Hindlimb muscle (tissue), 1 donor: Measurements from ENCODE around the gene SENP5. TPM values are rescaled to one million over a fixed set of nuclear protein-coding genes. Genes with fewer than 3 reads are reported as not detected.
"Not testable (repeated sequence)": the region's sequence is repeated elsewhere in the genome, so short reads cannot be mapped to it uniquely, and the experiment has no call there.

Source experiments
- DNase-seq: peaks from one replicate; pipeline ENCODE4 v3.0.0-alpha.2; 2013
- polyA plus RNA-seq: library from polyadenylated mRNA; unstranded; fragments of 120-200 nt; gene quantifications from one replicate; pipeline ENCODE4 v1.2.1, GENCODE V29; 2013; ENCODE audit not compliant: insufficient read length

The SENP5 gene
- 19.0 TPM for polyA plus RNA-seq

DNA sequence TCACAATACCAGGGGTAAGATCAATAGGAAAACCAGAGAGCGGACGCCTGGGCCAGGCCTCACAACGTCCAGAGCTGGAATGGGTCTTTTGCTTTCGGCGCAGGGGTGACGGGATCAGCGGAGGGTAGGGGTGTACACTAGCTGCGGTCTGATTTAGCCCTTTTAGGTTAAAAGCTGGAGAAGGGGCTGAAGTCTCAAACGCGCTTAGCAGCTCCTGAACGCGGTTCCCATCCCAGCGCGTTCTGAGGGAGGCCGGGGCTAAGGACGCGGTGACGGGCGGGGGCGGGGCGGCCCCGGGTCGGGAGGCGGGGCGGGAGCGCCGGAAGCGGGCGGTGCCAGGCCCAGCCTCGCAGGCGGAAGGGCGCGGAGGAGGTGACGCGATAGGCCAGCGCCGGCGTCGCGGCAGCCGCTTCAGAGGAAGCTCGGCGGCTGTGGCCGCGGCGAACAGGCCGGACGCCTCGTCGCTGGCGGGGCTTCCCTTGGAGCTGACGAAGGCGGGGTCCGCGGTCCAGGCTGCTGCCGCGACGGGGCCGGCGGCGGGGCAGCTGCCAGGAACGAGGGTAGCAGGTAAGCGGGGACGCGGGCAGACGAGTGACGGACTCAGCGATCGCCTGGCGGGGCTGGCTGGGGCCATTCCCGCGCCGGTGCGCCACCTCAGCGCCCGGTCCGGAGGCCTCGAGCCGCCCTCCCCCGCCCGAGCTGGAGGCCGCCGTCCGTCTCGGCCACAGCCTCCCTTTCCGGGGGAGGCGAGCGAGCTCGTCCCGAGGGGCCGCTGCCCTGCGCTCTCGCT lies at the start of gene SENP5:
Gene SENP5 (plus strand): TSS at position 414 of the 790 bp plus-strand sequence. CDS start 17,262 bp downstream, outside the sequence.
- peak; percentile 94 for DNase-seq

DNA sequence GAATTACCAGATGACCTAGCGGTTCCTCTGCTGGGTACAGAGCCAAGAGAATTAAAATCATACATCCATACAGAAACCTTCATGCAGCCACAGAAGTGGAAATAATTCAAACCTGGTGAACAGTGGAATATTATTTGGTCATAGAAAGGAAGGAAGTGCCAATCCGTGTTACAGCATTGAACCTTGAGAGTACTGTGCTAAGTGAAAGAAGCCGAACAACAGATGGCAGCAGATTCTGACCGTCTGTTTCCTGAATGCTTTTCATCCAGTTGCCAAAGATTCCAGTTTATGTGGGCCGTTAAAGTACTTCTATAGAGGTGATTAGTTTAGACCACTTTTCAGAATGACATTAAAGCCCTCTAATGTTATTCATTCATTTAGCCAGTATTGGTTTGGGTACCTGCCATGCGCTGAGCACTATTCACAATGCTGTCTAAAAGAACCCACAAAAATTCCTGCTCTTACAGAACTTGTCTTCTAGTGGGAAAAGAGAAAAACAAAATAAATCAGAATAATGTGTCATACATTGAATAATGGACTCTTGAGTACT lies 45.8 kb upstream of the SENP5 start:
- no peak for DNase-seq

- DNase-seq, result not testable (repeated sequence)
Observed at GRCh38 chr3:196829651-196830050, 38.1 kb upstream of the SENP5 start.

DNA sequence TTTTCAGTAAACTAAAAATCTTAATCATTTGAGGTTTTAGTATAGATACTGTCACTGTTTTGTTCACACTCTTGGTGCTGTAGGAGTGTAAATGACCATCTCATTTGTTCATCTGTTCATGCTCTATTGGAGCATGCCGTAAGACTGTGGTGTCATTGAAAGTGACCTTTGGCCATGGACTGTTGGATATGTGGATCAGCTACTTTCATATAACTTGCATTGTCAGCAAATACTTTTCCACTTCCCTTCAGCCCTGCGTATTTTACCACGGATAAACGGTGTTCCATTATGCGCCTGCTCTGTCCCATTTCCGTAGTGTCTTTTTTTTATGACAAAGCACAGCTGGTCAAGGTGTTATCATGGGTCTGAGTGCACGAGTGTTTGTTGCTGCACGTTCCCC lies 32.6 kb upstream of the SENP5 start:
- no peak for DNase-seq

GRCh38 chr3:196836626-196837025 lies 31.1 kb upstream of the SENP5 start:
- DNase-seq, result not testable (repeated sequence)

GRCh38 chr3:196837819-196838420 lies 29.8 kb upstream of the SENP5 start:
- peak; percentile 14 for DNase-seq

DNA sequence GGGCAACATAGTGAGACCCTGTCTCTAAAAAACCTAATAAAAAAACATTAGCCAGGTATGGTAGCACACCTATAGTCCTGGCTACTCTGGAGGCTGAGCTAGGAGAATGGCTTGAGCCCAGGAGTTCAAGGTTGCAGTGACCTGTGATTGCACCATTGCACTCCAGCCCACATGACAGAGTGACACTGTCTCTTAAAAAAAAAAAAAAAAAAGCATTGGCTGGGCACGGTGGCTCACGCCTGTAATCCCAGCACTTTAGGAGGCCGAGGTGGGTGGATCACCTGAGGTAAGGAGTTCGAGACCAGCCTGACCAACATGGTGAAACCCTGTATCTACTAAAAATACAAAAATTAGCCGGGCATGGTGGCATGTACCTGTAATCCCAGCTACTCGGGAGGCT lies 28.4 kb upstream of the SENP5 start:
- DNase-seq, result not testable (repeated sequence)

- DNase-seq, result no peak
Observed at GRCh38 chr3:196842567-196843434, 24.9 kb upstream of the SENP5 start.

GRCh38 chr3:196843435-196844110 lies 24.1 kb upstream of the SENP5 start:
- no peak for DNase-seq

DNA sequence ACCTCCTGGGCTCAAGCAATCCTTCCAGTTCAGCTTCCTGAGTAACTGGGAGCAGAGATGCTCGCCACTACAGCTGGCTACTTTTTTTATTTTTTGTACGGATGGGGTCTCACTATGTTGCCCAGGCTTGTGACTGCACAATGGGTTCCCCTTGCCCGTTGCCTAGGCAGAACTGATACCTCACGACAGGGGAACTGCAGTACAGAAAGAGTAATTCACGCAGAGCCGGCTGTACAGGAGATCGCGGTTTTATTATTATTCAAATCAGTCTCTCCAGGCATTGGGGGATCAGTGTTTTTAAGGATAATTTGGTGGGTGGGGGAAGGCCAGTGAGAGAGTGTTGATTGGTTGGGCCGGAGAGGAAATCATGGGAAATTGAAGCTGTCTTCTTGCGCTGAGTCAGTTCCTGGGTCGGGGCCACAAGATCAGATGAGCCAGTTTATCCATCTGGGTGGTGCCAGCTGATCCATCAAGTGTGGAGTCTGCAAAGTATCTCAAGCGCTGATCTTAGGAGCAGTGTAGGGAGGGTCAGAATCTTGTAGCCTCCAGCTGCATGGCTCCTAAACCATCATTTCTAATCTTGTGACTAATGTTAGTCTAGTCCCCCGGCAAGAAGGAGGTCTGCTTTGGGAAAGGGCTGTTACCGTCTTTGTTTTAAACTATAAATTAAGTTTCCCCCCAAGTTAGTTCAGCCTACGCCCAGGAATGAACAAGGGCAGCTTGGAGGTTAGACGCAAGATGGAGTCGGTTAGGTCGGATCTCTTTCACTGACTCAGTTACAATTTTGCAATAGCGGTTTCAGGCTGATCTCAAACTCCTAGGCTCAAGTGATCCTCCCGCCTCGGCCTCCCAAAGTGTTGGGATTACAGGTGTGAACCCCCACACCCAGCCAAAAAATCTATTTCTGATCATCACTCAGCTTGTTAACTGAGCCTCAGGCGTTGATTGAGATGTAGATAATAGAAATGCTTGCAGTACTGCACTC lies 23.2 kb upstream of the SENP5 start:
- not testable (repeated sequence) for DNase-seq

- not testable (repeated sequence) for DNase-seq
Observed at GRCh38 chr3:196848375-196848774, 19.3 kb upstream of the SENP5 start.

DNA sequence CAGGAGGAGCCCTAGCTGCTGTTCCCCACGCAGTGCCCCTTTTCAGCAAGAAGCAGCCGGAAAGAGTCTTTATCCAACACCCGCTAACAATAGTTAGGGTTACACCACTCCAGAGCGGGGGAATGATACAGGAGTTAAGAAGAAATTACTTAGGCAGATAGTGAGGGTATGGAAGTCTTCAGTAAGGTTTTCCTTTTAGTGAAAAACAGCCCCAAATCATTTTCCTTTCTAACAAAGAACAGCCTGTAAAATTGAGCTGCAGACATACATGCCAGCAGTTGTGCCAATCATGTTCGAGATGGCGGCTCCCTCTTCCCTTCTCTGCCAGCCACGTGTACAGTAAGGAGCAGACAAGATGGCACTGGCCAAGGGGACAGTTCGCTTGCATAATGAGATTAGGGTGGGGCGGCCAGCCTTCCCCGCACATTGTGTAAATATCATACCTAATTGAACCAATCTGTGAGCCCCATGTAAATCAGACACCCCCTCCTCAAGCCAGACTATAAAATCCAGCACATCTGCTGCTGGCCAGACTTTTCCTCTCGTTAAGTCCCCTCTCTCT lies 18.5 kb upstream of the SENP5 start:
- DNase-seq, result no peak

DNA sequence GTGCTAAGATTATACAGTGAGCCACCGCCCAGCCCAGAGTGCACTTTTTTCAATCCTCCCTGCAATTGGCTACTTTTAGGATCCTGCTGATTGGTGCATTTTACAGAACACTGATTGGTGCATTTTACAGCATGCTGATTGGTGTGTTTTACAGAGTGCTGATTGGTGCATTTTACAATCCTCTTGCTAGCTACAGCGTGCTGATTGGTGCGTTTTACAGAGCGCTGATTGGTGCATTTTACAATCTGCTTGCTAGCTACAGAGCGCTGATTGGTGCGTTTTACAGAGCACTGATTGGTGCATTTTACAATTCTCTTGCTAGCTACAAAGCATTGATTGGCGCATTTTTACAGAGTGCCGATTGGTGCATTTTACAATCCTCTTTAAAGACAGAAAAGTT lies 4.7 kb upstream of the SENP5 start:
- not testable (repeated sequence) for DNase-seq

GRCh38 chr3:196867155-196867506 lies 589 bp upstream of the SENP5 start:
- DNase-seq, result no peak

GRCh38 chr3:196868297-196868661 lies 559 bp downstream of the SENP5 start:
- DNase-seq, result no peak

DNA sequence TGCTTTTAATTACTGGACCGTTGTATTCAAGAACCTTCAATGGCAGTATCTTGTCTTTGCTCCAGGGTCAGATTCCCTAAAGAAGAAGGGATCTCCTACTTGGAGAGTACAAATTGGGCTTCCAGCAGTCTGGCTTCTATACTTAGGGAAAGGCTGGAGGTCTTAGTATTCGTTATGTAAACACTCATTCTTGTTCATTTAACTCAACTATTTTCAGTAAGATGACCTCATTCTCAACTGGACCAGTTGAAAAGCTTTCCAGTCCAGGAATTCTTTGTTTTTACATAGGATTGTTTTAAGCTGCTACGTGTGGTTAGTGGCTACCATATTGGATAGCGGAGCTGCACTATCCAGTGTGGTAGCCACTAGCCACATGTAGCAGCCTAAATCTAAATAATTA lies 4.6 kb downstream of the SENP5 start:
- DNase-seq, result no peak

- DNase-seq, result not testable (repeated sequence)
Observed at GRCh38 chr3:196874511-196875094, 6.9 kb downstream of the SENP5 start.

GRCh38 chr3:196875258-196875657 lies 7.5 kb downstream of the SENP5 start:
- no peak for DNase-seq

GRCh38 chr3:196883361-196883760 lies 15.6 kb downstream of the SENP5 start:
- DNase-seq, result no peak

GRCh38 chr3:196886144-196886543 lies 18.4 kb downstream of the SENP5 start:
- DNase-seq, result no peak
